ENCODE data around the gene EFNA4.

The EFNA4 gene

GRCh38 chr1:155051342-155051776 lies 12.2 kb upstream of the EFNA4 start:
- no peak for DNase-seq (ENCODE audit: extremely low read depth in 1 of 2, low read depth in 1 of 2)

- no peak for DNase-seq (ENCODE audit: extremely low read depth in 1 of 2, low read depth in 1 of 2)
These were observed 11.7 kb upstream of the EFNA4 start for GRCh38 chr1:155051777-155052398.

- no peak for DNase-seq (ENCODE audit: extremely low read depth in 1 of 2, low read depth in 1 of 2)
These were observed 10.8 kb upstream of the EFNA4 start for GRCh38 chr1:155052439-155053395.

GRCh38 chr1:155053531-155054105 lies 9.9 kb upstream of the EFNA4 start:
- DNase-seq (ENCODE audit: extremely low read depth in 1 of 2, low read depth in 1 of 2), result no peak

GRCh38 chr1:155057104-155057503 lies 6.4 kb upstream of the EFNA4 start:
- no peak for DNase-seq (ENCODE audit: extremely low read depth in 1 of 2, low read depth in 1 of 2)

- DNase-seq (ENCODE audit: extremely low read depth in 1 of 2, low read depth in 1 of 2), result no peak
These were observed 5.7 kb upstream of the EFNA4 start for GRCh38 chr1:155057788-155058211.

- no peak for DNase-seq (ENCODE audit: extremely low read depth in 1 of 2, low read depth in 1 of 2)
These were observed 2.8 kb upstream of the EFNA4 start for GRCh38 chr1:155060736-155061135.

- peak; percentile 88 for DNase-seq (ENCODE audit: extremely low read depth in 1 of 2, low read depth in 1 of 2)
These were observed 2.0 kb upstream of the EFNA4 start for GRCh38 chr1:155061381-155062150.

- no peak for DNase-seq (ENCODE audit: extremely low read depth in 1 of 2, low read depth in 1 of 2)
These were observed 1.3 kb upstream of the EFNA4 start for GRCh38 chr1:155062151-155062686.

GRCh38 chr1:155062702-155063411 lies 683 bp upstream of the EFNA4 start:
- peak; percentile 56 to 61 for DNase-seq (ENCODE audit: extremely low read depth in 1 of 2, low read depth in 1 of 2)

- no peak for DNase-seq (ENCODE audit: extremely low read depth in 1 of 2, low read depth in 1 of 2)
These were observed 731 bp downstream of the EFNA4 start for GRCh38 chr1:155064111-155064831.

- DNase-seq (ENCODE audit: extremely low read depth in 1 of 2, low read depth in 1 of 2), result no peak
These were observed 1.4 kb downstream of the EFNA4 start for GRCh38 chr1:155064832-155065429.

- DNase-seq (ENCODE audit: extremely low read depth in 1 of 2, low read depth in 1 of 2), result no peak
These were observed 3.2 kb downstream of the EFNA4 start for GRCh38 chr1:155066777-155067176.

- DNase-seq (ENCODE audit: extremely low read depth in 1 of 2, low read depth in 1 of 2), result no peak
These were observed 5.1 kb downstream of the EFNA4 start for GRCh38 chr1:155068599-155068998.

- DNase-seq (ENCODE audit: extremely low read depth in 1 of 2, low read depth in 1 of 2), result no peak
These were observed 6.1 kb downstream of the EFNA4 start for GRCh38 chr1:155069551-155070157.

GRCh38 chr1:155070158-155070621 lies 6.7 kb downstream of the EFNA4 start:
- no peak for DNase-seq (ENCODE audit: extremely low read depth in 1 of 2, low read depth in 1 of 2)

- DNase-seq (ENCODE audit: extremely low read depth in 1 of 2, low read depth in 1 of 2), result peak; percentile 52 to 67
These were observed 7.4 kb downstream of the EFNA4 start for GRCh38 chr1:155070721-155071569.

GRCh38 chr1:155071701-155072100 lies 8.2 kb downstream of the EFNA4 start:
- DNase-seq (ENCODE audit: extremely low read depth in 1 of 2, low read depth in 1 of 2), result no peak

All from stimulated activated CD8-positive, alpha-beta memory T cell treated with anti-CD3 and anti-CD28 coated beads, Interleukin-7, amount 100 ng/mL, for 48 hours (primary cell).